Measurements from ENCODE around the gene AP2S1.

GRCh38 chr19:46788262-46788967 lies 62.2 kb downstream of the AP2S1 start, which contains the start of gene SLC1A5:
- TF ChIP-seq ZNF274 (IDR thresholded peaks at IDR 0.05; ENCODE audit: borderline replicate concordance, extremely low read depth, low read length) (no peak), MAX (IDR thresholded peaks at IDR 0.05) (peak; percentile 90), CTCF (IDR thresholded peaks at IDR 0.05; ENCODE audit: control extremely low read depth in 1 of 3, insufficient read depth in 1 of 3, low read depth in 1 of 3, low read length in 3 of 3) (no peak), USF2 (IDR thresholded peaks at IDR 0.05; ENCODE audit: low read length) (no peak), NANOG (IDR thresholded peaks at IDR 0.05; ENCODE audit: insufficient read depth, low read depth, low read length, poor library complexity, severe bottlenecking) (no peak), TAF1 (IDR thresholded peaks at IDR 0.05; ENCODE audit: low read depth, low read length) (peak; percentile 99), SIN3A (conservative IDR thresholded peaks at IDR 0.05 in 1 of 2, IDR thresholded peaks at IDR 0.05 in 1 of 2; ENCODE audit: low read depth in 1 of 2, low read length in 2 of 2) (peak; percentile 91 to 93; a peak in 3 of 4 replicates)

Measured in H1 (cell line).